HepG2 (cell line): ENCODE data around the gene SS18L1. TPM values are rescaled to one million over a fixed set of nuclear protein-coding genes. Genes with fewer than 3 reads are reported as not detected.

Experiments
- EP300 ChIP-seq, 3 experiments: sonication (generic) in 1 of 3; formaldehyde crosslinking in 1 of 3; IDR thresholded peaks; 2 replicates each; pipeline versions ENCODE4 v1.5.1 to v1.6.1; 2011 to 2020; ENCODE audit warnings: low read depth in 2 of 3, low read length in 2 of 3, borderline replicate concordance in 1 of 3, improper control_type of control experiment in 1 of 3, mild to moderate bottlenecking in 1 of 3, missing genetic modification reagents in 1 of 3, moderate library complexity in 1 of 3
- GRHL1 ChIP-seq: sonication (generic); formaldehyde crosslinking; conservative IDR thresholded peaks from 2 replicates; pipeline ENCODE4 v1.8.0; 2022; ENCODE audit warnings: missing genetic modification reagents
- KDM5A ChIP-seq: fragments of 200-600 bp; sonication (generic); IDR thresholded peaks from 2 replicates; pipeline ENCODE4 v1.7.0; 2018; ENCODE audit warnings: antibody characterized with exemption, mild to moderate bottlenecking, low read length, borderline replicate concordance
- NFIB ChIP-seq: sonication (generic); formaldehyde crosslinking; IDR thresholded peaks from 2 replicates; pipeline ENCODE4 v1.9.0; 2021; ENCODE audit warnings: missing genetic modification reagents, mild to moderate bottlenecking, borderline replicate concordance
- POGZ ChIP-seq: sonication (generic); formaldehyde crosslinking; IDR thresholded peaks from 2 replicates; pipeline ENCODE4 v1.4.0; 2020; ENCODE audit warnings: mild to moderate bottlenecking, missing genetic modification reagents
- SETDB1 ChIP-seq: sonication (generic); formaldehyde crosslinking; IDR thresholded peaks from 2 replicates; pipeline ENCODE4 v1.5.1; 2020; ENCODE audit warnings: missing genetic modification reagents, mild to moderate bottlenecking, borderline replicate concordance
- SMC3 ChIP-seq: IDR thresholded peaks from 2 replicates; pipeline ENCODE4 v1.6.1; 2011; ENCODE audit warnings: low read length, improper control_type of control experiment
- TFDP1 ChIP-seq: IDR thresholded peaks from 2 replicates; pipeline ENCODE4 v1.6.1; 2016; ENCODE audit warnings: missing compliant biosample characterization, missing genetic modification reagents, borderline replicate concordance
- ZNF275 ChIP-seq: sonication (generic); formaldehyde crosslinking; IDR thresholded peaks from 2 replicates; pipeline ENCODE4 v1.8.0; 2022; ENCODE audit warnings: missing genetic modification reagents, mild to moderate bottlenecking, inconsistent platforms, borderline replicate concordance
- ZNF281 ChIP-seq: sonication (generic); formaldehyde crosslinking; IDR thresholded peaks from 2 replicates; pipeline ENCODE4 v1.4.0; 2020; ENCODE audit warnings: missing genetic modification reagents, borderline replicate concordance
- ZNF547 ChIP-seq: sonication (generic); formaldehyde crosslinking; IDR thresholded peaks from 2 replicates; pipeline ENCODE4 v1.5.1; 2020; ENCODE audit warnings: mild to moderate bottlenecking, missing genetic modification reagents
- ZNF773 ChIP-seq: sonication (generic); formaldehyde crosslinking; IDR thresholded peaks from 2 replicates; pipeline ENCODE4 v1.4.0; 2020; ENCODE audit warnings: missing genetic modification reagents, borderline replicate concordance
- ZSCAN31 ChIP-seq: sonication (generic); formaldehyde crosslinking; IDR thresholded peaks from 2 replicates; pipeline ENCODE4 v1.5.0; 2020; ENCODE audit warnings: low read depth, mild to moderate bottlenecking, missing genetic modification reagents
- polyA plus RNA-seq, 8 experiments: library from polyadenylated mRNA; depleted of rRNA in 3 of 8; stranded (reverse) in 7 of 8; unstranded in 1 of 8; fragments of >200 nt; fragmentation: Illumina TruSeq in 4 of 8; extraction: Trizol in 4 of 8; gene quantifications; 2 replicates each; pipeline versions ENCODE4 v1.2.1 to v1.2.3, GENCODE V29; 2011 to 2016; ENCODE audit warnings: low read depth in 4 of 8, missing spikeins in 1 of 8, mixed read lengths in 1 of 8; ENCODE audit not compliant: insufficient read depth in 1 of 8
- total RNA-seq, 5 experiments: library from RNA; depleted of rRNA; stranded (reverse); fragments of >200 nt; fragmentation: Illumina TruSeq; extraction: Trizol; gene quantifications; 2 replicates each; pipeline ENCODE4 v1.2.3, GENCODE V29; 2016; ENCODE audit warnings: low read depth in 1 of 5
- TF ChIP-seq, protein P1 (sequence below): sonication (generic); formaldehyde crosslinking; IDR thresholded peaks from 2 replicates; pipeline ENCODE4 v1.5.0; 2020; ENCODE audit warnings: mild to moderate bottlenecking, missing genetic modification reagents, borderline replicate concordance

The SS18L1 gene
- total and polyA plus RNA-seq, 2 of the 13 experiments (the other 11 are each of a cell fraction or from before 2014, with no cell fraction given) = 17.8 to 27.6 TPM

DNA sequence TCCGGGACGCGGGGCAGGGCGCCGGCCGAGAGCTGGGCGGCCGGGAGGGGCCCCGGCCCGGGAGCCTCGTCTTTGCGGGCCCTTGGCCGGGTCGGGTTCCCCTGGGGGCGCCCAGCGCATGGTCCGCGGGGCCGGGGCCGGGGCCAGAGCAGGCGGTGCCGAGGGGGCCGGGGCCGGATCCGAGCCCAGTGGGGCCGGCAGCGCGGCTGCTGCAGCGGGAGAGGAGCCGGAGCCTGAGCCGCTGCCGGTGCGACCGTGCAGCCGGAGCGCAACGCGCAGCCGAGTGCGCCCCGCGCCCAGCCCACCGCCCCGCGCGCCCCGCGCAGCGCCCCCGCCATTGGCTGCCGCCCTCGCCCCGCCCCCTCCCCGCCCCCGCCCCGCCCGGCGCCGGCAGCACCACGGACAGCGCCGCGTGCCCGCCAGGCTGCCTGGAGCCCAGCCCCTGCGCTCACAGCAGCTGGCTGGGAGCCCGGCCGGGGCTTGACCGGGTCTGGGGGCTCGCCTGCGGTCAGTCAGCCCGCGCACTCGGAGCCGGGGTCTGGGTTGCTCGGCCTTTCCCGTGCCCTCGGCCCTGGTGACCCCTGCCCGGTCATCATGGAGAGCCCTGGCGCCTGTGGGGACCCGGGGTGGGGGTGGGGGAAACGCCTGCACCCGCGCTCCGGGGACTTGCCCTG, 76.6 kb downstream of the SS18L1 start, which contains the start of gene HRH3 (continued):
- peak; percentile 75 for TF ChIP-seq ZNF281 (CRISPR knock-in tag)
- no peak; the same call in 1 of the 2 replicates for TF ChIP-seq POGZ (CRISPR knock-in tag)
- TF ChIP-seq EP300 (IDR thresholded peaks at IDR 0.05; ENCODE audit: low read depth in 2 of 2, low read length in 2 of 2) = no peak
- no peak for TF ChIP-seq EP300 (CRISPR knock-in tag; IDR thresholded peaks at IDR 0.05; ENCODE audit: borderline replicate concordance)
- TF ChIP-seq, protein P1, sequence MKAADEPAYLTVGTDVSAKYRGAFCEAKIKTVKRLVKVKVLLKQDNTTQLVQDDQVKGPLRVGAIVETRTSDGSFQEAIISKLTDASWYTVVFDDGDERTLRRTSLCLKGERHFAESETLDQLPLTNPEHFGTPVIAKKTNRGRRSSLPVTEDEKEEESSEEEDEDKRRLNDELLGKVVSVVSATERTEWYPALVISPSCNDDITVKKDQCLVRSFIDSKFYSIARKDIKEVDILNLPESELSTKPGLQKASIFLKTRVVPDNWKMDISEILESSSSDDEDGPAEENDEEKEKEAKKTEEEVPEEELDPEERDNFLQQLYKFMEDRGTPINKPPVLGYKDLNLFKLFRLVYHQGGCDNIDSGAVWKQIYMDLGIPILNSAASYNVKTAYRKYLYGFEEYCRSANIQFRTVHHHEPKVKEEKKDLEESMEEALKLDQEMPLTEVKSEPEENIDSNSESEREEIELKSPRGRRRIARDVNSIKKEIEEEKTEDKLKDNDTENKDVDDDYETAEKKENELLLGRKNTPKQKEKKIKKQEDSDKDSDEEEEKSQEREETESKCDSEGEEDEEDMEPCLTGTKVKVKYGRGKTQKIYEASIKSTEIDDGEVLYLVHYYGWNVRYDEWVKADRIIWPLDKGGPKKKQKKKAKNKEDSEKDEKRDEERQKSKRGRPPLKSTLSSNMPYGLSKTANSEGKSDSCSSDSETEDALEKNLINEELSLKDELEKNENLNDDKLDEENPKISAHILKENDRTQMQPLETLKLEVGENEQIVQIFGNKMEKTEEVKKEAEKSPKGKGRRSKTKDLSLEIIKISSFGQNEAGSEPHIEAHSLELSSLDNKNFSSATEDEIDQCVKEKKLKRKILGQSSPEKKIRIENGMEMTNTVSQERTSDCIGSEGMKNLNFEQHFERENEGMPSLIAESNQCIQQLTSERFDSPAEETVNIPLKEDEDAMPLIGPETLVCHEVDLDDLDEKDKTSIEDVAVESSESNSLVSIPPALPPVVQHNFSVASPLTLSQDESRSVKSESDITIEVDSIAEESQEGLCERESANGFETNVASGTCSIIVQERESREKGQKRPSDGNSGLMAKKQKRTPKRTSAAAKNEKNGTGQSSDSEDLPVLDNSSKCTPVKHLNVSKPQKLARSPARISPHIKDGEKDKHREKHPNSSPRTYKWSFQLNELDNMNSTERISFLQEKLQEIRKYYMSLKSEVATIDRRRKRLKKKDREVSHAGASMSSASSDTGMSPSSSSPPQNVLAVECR = peak; percentile 74; the same call in 1 of the 2 replicates
- TF ChIP-seq GRHL1 = no peak
- TF ChIP-seq SETDB1 = no peak
- no peak for TF ChIP-seq KDM5A
- TF ChIP-seq ZNF547 = peak; percentile 85; the same call in 1 of the 2 replicates
- TF ChIP-seq TFDP1 = peak; percentile 73; the same call in 1 of the 2 replicates
- TF ChIP-seq ZNF773 (CRISPR knock-in tag) = peak; percentile 71; the same call in 1 of the 2 replicates
- TF ChIP-seq ZSCAN31 (CRISPR knock-in tag) = no peak
- no peak for TF ChIP-seq SMC3
- 0 out of 2 replicates have a peak, but pooled peaks have one; percentile 59 for TF ChIP-seq ZNF275 (CRISPR knock-in tag)
- TF ChIP-seq NFIB (CRISPR knock-in tag) = no peak
